ENCODE results near the gene SND1.

DNA sequence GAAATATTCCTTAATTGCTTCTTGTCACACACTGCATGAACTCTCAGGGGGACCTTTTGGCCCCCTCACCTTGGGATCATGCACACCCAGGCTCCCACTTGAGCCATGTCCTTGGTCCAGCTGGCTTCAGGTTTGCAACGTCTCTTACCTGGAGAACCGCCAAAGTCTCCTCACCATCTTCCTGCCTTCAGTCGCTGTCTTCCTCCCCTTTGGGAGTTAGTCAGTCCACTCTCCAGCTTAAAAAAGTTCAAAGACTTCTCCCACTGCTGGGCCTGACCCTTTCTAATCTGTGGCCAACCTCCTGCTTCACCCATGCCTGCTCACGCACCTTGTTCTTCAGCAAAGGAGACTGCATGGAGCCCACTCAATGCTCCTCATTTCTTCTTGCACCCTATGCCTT lies 461.8 kb downstream of the SND1 start:
- TF ChIP-seq GABPA (IDR thresholded peaks at IDR 0.05; ENCODE audit: low read depth) (no peak), POLR2AphosphoS5 (IDR thresholded peaks at IDR 0.05; ENCODE audit: low read depth) (no peak), CTCF (IDR thresholded peaks at IDR 0.05; ENCODE audit: insufficient read depth, low read length) (no peak), REST (IDR thresholded peaks at IDR 0.05; ENCODE audit: insufficient replicate concordance, low read depth) (no peak)

Data from HL-60 (cell line).